ENCODE results near the gene PTPA. TPM values are rescaled to one million over a fixed set of nuclear protein-coding genes. Genes with fewer than 3 reads are reported as not detected.
A peak's percentile ranks its signal among the peaks of the same experiment; 100 is the strongest.

Gene PTPA
- total and polyA plus RNA-seq, 3 experiments from 2014 or later: 15.6 to 116 (median 107) TPM

- Mint-ChIP-seq H3K27ac (peak overlapping the region; percentile 82 to 100 (median 94)), H3K9me3 (no peaks in the 10 kb centered on the region), H3K36me3 (peaks cover 0 to 47% (median 3%) of the 10 kb centered on the region in 3 donors), H3K4me1 (peaks cover 28 to 47% (median 29%) of the 10 kb centered on the region in 3 donors), H3K27me3 (no peaks in the 10 kb centered on the region), H3K4me3 (peak overlapping the region; percentile 80 to 97 (median 87))
- ChIA-PET POLR2A (interaction anchor here (0.7 to 2.9 kb wide), 6 partner anchors 38 to 485 kb away, joined by 3 to 14 read pairs (median 4); partner anchors contain the start of genes IER5L and NTMT1), CTCF (interaction anchor here (0.9 to 7.8 kb wide), 20 partner anchors 10 to 724 kb away, joined by 3 to 122 read pairs (median 6); partner anchors contain the start of genes ASB6, C9orf50, IER5L and MIGA2)
- Histone ChIP-seq H3K4me1 (ENCODE audit: insufficient read depth, low read length) (peaks cover 38% of the 10 kb centered on the region), H3K27me3 (ENCODE audit: insufficient read depth, low read length, poor library complexity, severe bottlenecking) (no peaks in the 10 kb centered on the region), H3K4me3 (ENCODE audit: low read length) (peak overlapping the region; percentile 61), H3K9me3 (ENCODE audit: low read length) (no peaks in the 10 kb centered on the region), H3K36me3 (ENCODE audit: insufficient read depth, low read length) (peaks cover 21% of the 10 kb centered on the region), H3K27ac (ENCODE audit: low read depth, low read length) (peak overlapping the region; percentile 95)
- no peak for DNase-seq
These were observed 29.3 kb downstream of the PTPA start for GRCh38 chr9:129140397-129141065.

GRCh38 chr9:129141066-129142041 lies 30.1 kb downstream of the PTPA start:
- Histone ChIP-seq H3K27ac (ENCODE audit: low read depth, low read length) (peak overlapping the region; percentile 95), H3K4me3 (ENCODE audit: low read length) (peak overlapping the region; percentile 41)

GRCh38 chr9:129142138-129142935 lies 31.1 kb downstream of the PTPA start:
- peaks cover 21% of the 10 kb centered on the region for H3K36me3 ChIP-seq (ENCODE audit: insufficient read depth, low read length)
- DNase-seq: no peak
- no peak overlapping the region for H3K4me3 ChIP-seq (ENCODE audit: low read length)
- no peak overlapping the region for H3K27ac ChIP-seq (ENCODE audit: low read depth, low read length)
- no peaks in the 10 kb centered on the region for H3K27me3 ChIP-seq (ENCODE audit: insufficient read depth, low read length, poor library complexity, severe bottlenecking)
- H3K27me3 Mint-ChIP-seq: peaks cover 0 to 1% of the 10 kb centered on the region in 2 donors
- H3K9me3 Mint-ChIP-seq: no peaks in the 10 kb centered on the region
- H3K36me3 Mint-ChIP-seq: peaks cover 0 to 42% (median 2%) of the 10 kb centered on the region in 3 donors
- ChIA-PET CTCF (interaction anchor here (0.7 to 7.8 kb wide), 36 partner anchors 8 to 648 kb away, joined by 3 to 122 read pairs (median 4); partner anchors contain the start of genes C9orf50, IER5L and NTMT1), POLR2A (interaction anchor here (1.0 to 1.2 kb wide), 3 partner anchors 12 to 483 kb away, joined by 3 to 10 read pairs (median 5); partner anchors contain the start of genes IER5L and NTMT1)
- peak overlapping the region in 7 of 8 donors; percentile 32 to 89 (median 66) for H3K27ac Mint-ChIP-seq
- no peaks in the 10 kb centered on the region for H3K9me3 ChIP-seq (ENCODE audit: low read length)
- peaks cover 28 to 47% (median 29%) of the 10 kb centered on the region in 3 donors for H3K4me1 Mint-ChIP-seq
- peak overlapping the region in 5 of 7 donors; percentile 9 to 86 (median 49) for H3K4me3 Mint-ChIP-seq
- peaks cover 38% of the 10 kb centered on the region for H3K4me1 ChIP-seq (ENCODE audit: insufficient read depth, low read length)

More at GRCh38 chr9:129141066-129142041, 30.1 kb downstream of the PTPA start:
- Histone ChIP-seq H3K4me1 (ENCODE audit: insufficient read depth, low read length) (peaks cover 38% of the 10 kb centered on the region), H3K9me3 (ENCODE audit: low read length) (no peaks in the 10 kb centered on the region), H3K27me3 (ENCODE audit: insufficient read depth, low read length, poor library complexity, severe bottlenecking) (no peaks in the 10 kb centered on the region), H3K36me3 (ENCODE audit: insufficient read depth, low read length) (peaks cover 21% of the 10 kb centered on the region)
- peak in 2 of 5 donors; percentile 5 to 32 for DNase-seq
- Mint-ChIP-seq H3K9me3 (no peaks in the 10 kb centered on the region), H3K27ac (peak overlapping the region; percentile 57 to 97 (median 88)), H3K27me3 (peaks cover 0 to 1% of the 10 kb centered on the region in 2 donors), H3K4me3 (peak overlapping the region; percentile 26 to 84 (median 71)), H3K4me1 (peaks cover 28 to 47% (median 29%) of the 10 kb centered on the region in 3 donors), H3K36me3 (peaks cover 0 to 44% (median 3%) of the 10 kb centered on the region in 3 donors)
- ChIA-PET CTCF (interaction anchor here (0.7 to 7.8 kb wide), 19 partner anchors 10 to 649 kb away, joined by 3 to 122 read pairs (median 7); partner anchors contain the start of genes ASB6, C9orf50, IER5L and NTMT1), POLR2A (interaction anchor here (2.9 kb wide), 1 partner anchor 484 kb away, joined by 14 read pairs; the partner anchor contains the start of gene NTMT1)

GRCh38 chr9:129143031-129143927 lies 32.1 kb downstream of the PTPA start:
- Histone ChIP-seq H3K27me3 (ENCODE audit: insufficient read depth, low read length, poor library complexity, severe bottlenecking) (no peaks in the 10 kb centered on the region), H3K4me3 (ENCODE audit: low read length) (no peak overlapping the region), H3K4me1 (ENCODE audit: insufficient read depth, low read length) (peaks cover 38% of the 10 kb centered on the region), H3K36me3 (ENCODE audit: insufficient read depth, low read length) (peaks cover 22% of the 10 kb centered on the region), H3K9me3 (ENCODE audit: low read length) (no peaks in the 10 kb centered on the region), H3K27ac (ENCODE audit: low read depth, low read length) (no peak overlapping the region)
- peak overlapping the region in 7 of 8 donors; percentile 6 to 90 (median 66) for H3K27ac Mint-ChIP-seq
- H3K4me3 Mint-ChIP-seq: peak overlapping the region in 3 of 7 donors; percentile 32 to 86 (median 72)
- H3K27me3 Mint-ChIP-seq: peaks cover 0 to 1% of the 10 kb centered on the region in 2 donors
- peak; percentile 52 to 76 (median 65) for DNase-seq
- peaks cover 28 to 47% (median 29%) of the 10 kb centered on the region in 3 donors for H3K4me1 Mint-ChIP-seq
- no peaks in the 10 kb centered on the region for H3K9me3 Mint-ChIP-seq
- CTCF ChIA-PET: interaction anchor here (0.7 to 7.8 kb wide), 35 partner anchors 9 to 647 kb away, joined by 3 to 122 read pairs (median 5); partner anchors contain the start of genes C9orf50, IER5L and NTMT1
- H3K36me3 Mint-ChIP-seq: peaks cover 0 to 36% (median 2%) of the 10 kb centered on the region in 3 donors
- POLR2A ChIA-PET: interaction anchor here (0.8 to 1.2 kb wide), 4 partner anchors 13 to 482 kb away, joined by 3 to 10 read pairs (median 4); partner anchors contain the start of genes IER5L and NTMT1

GRCh38 chr9:129145316-129145715 lies 34.1 kb downstream of the PTPA start:
- peaks cover 28% of the 10 kb centered on the region for H3K4me1 ChIP-seq (ENCODE audit: insufficient read depth, low read length)
- ChIA-PET CTCF (interaction anchor here (2.0 to 7.8 kb wide), 3 partner anchors 15 to 29 kb away, joined by 10 to 122 read pairs (median 49); no protein-coding TSS in a partner anchor), POLR2A (no interaction called here)
- Mint-ChIP-seq H3K27me3 (peaks cover 0 to 1% of the 10 kb centered on the region in 2 donors), H3K36me3 (peaks cover 0 to 43% (median 2%) of the 10 kb centered on the region in 3 donors), H3K27ac (peak overlapping the region in 1 of 8 donors; percentile 47), H3K9me3 (no peaks in the 10 kb centered on the region), H3K4me1 (peaks cover 15 to 33% (median 18%) of the 10 kb centered on the region in 3 donors), H3K4me3 (no peak overlapping the region)
- DNase-seq: no peak
- no peak overlapping the region for H3K4me3 ChIP-seq (ENCODE audit: low read length)
- no peak overlapping the region for H3K27ac ChIP-seq (ENCODE audit: low read depth, low read length)
- H3K27me3 ChIP-seq (ENCODE audit: insufficient read depth, low read length, poor library complexity, severe bottlenecking): no peaks in the 10 kb centered on the region
- no peaks in the 10 kb centered on the region for H3K9me3 ChIP-seq (ENCODE audit: low read length)
- H3K36me3 ChIP-seq (ENCODE audit: insufficient read depth, low read length): peaks cover 26% of the 10 kb centered on the region

- POLR2A ChIA-PET: interaction anchor here (0.8 kb wide), 1 partner anchor 90 kb away, joined by 3 read pairs; no protein-coding TSS in a partner anchor
- no peak overlapping the region for H3K4me3 ChIP-seq (ENCODE audit: low read length)
- CTCF ChIA-PET: interaction anchor here (0.7 to 2.4 kb wide), 4 partner anchors 14 to 465 kb away, joined by 3 to 10 read pairs (median 4); no protein-coding TSS in a partner anchor
- no peak overlapping the region for H3K27ac Mint-ChIP-seq
- H3K9me3 Mint-ChIP-seq: no peaks in the 10 kb centered on the region
- DNase-seq: no peak
- H3K27ac ChIP-seq (ENCODE audit: low read depth, low read length): no peak overlapping the region
- peaks cover 26% of the 10 kb centered on the region for H3K36me3 ChIP-seq (ENCODE audit: insufficient read depth, low read length)
- no peaks in the 10 kb centered on the region for H3K27me3 ChIP-seq (ENCODE audit: insufficient read depth, low read length, poor library complexity, severe bottlenecking)
- peak overlapping the region in 1 of 7 donors; percentile 63 for H3K4me3 Mint-ChIP-seq
- peaks cover 24% of the 10 kb centered on the region for H3K4me1 ChIP-seq (ENCODE audit: insufficient read depth, low read length)
- H3K9me3 ChIP-seq (ENCODE audit: low read length): no peaks in the 10 kb centered on the region
- H3K36me3 Mint-ChIP-seq: peaks cover 0 to 46% (median 2%) of the 10 kb centered on the region in 3 donors
- H3K27me3 Mint-ChIP-seq: peaks cover 0 to 1% of the 10 kb centered on the region in 2 donors
- H3K4me1 Mint-ChIP-seq: peaks cover 13 to 29% (median 16%) of the 10 kb centered on the region in 3 donors
These were observed 34.7 kb downstream of the PTPA start for GRCh38 chr9:129145841-129146292.

Measured in CD8-positive, alpha-beta memory T cell (primary cell).